ENCODE measurements around the gene IP6K2. TPM values are rescaled to one million over a fixed set of nuclear protein-coding genes. Genes with fewer than 3 reads are reported as not detected.
"Not testable (repeated sequence)": the region's sequence is repeated elsewhere in the genome, so short reads cannot be mapped to it uniquely, and the experiment has no call there.

The IP6K2 gene
- 45.0 and 56.3 TPM in 2 replicates for total RNA-seq (2014; rRNA removed; shearing (Covaris generic))
- 91.1 and 91.8 TPM in 2 replicates for polyA plus RNA-seq (2014; cell fraction: nucleus; rRNA removed)

- peak; percentile 96 for DNase-seq (ENCODE audit: extremely low read depth, low read depth)
Measured at GRCh38 chr3:48716982-48717746, at the start of gene IP6K2. TSS of gene IP6K2 (minus strand) at chr3:48717221. CDS start at chr3:48695291, 21,930 bp downstream.

GRCh38 chr3:48765376-48765775, 48.4 kb upstream of the IP6K2 start:
- no peak for DNase-seq (ENCODE audit: extremely low read depth, low read depth)

GRCh38 chr3:48762816-48763215, 45.8 kb upstream of the IP6K2 start:
- no peak for DNase-seq (ENCODE audit: extremely low read depth, low read depth)

GRCh38 chr3:48759991-48760540, 43.0 kb upstream of the IP6K2 start:
- DNase-seq (ENCODE audit: extremely low read depth, low read depth): not testable (repeated sequence)

- not testable (repeated sequence) for DNase-seq (ENCODE audit: extremely low read depth, low read depth)
Measured at GRCh38 chr3:48759531-48759930, 42.5 kb upstream of the IP6K2 start.

GRCh38 chr3:48759071-48759470, 42.0 kb upstream of the IP6K2 start:
- DNase-seq (ENCODE audit: extremely low read depth, low read depth): no peak

GRCh38 chr3:48756640-48757039, 39.6 kb upstream of the IP6K2 start:
- no peak for DNase-seq (ENCODE audit: extremely low read depth, low read depth)

- no peak for DNase-seq (ENCODE audit: extremely low read depth, low read depth)
Measured at GRCh38 chr3:48750856-48751255, 33.8 kb upstream of the IP6K2 start.

GRCh38 chr3:48748754-48749153, 31.7 kb upstream of the IP6K2 start:
- DNase-seq (ENCODE audit: extremely low read depth, low read depth): no peak

GRCh38 chr3:48747706-48748105, 30.7 kb upstream of the IP6K2 start:
- no peak for DNase-seq (ENCODE audit: extremely low read depth, low read depth)

- no peak for DNase-seq (ENCODE audit: extremely low read depth, low read depth)
Measured at GRCh38 chr3:48747015-48747615, 30.1 kb upstream of the IP6K2 start.

GRCh38 chr3:48743773-48744172, 26.8 kb upstream of the IP6K2 start:
- DNase-seq (ENCODE audit: extremely low read depth, low read depth): no peak

GRCh38 chr3:48741226-48741625, 24.2 kb upstream of the IP6K2 start:
- DNase-seq (ENCODE audit: extremely low read depth, low read depth): not testable (repeated sequence)

GRCh38 chr3:48739955-48740823, 23.2 kb upstream of the IP6K2 start:
- DNase-seq (ENCODE audit: extremely low read depth, low read depth): peak; percentile 52

GRCh38 chr3:48739617-48739954, 22.6 kb upstream of the IP6K2 start:
- no peak for DNase-seq (ENCODE audit: extremely low read depth, low read depth)

GRCh38 chr3:48738926-48739616, 22.1 kb upstream of the IP6K2 start:
- DNase-seq (ENCODE audit: extremely low read depth, low read depth): no peak

GRCh38 chr3:48738144-48738536, 21.1 kb upstream of the IP6K2 start:
- DNase-seq (ENCODE audit: extremely low read depth, low read depth): no peak

GRCh38 chr3:48735075-48735767, 18.2 kb upstream of the IP6K2 start:
- DNase-seq (ENCODE audit: extremely low read depth, low read depth): not testable (repeated sequence)

- DNase-seq (ENCODE audit: extremely low read depth, low read depth): not testable (repeated sequence)
Measured at GRCh38 chr3:48734541-48734940, 17.5 kb upstream of the IP6K2 start.
